GM12878 (cell line): Measurements from ENCODE around the gene TOP1.

Experiments
- CBX3 ChIP-seq: fragments of 200-600 bp; sonication (generic); IDR thresholded peaks from 2 replicates; pipeline ENCODE4 v1.6.1; 2016; ENCODE audit warnings: low read depth, borderline replicate concordance
- POLR2A ChIP-seq: IDR thresholded peaks from 2 replicates; pipeline ENCODE4 v1.6.1; 2011; ENCODE audit warnings: low read depth, mild to moderate bottlenecking, low read length
- RAD51 ChIP-seq: fragments of 450-650 bp; IDR thresholded peaks from 2 replicates; pipeline ENCODE4 v1.6.1; 2016; ENCODE audit warnings: moderate library complexity, mild to moderate bottlenecking, inconsistent platforms
- SUPT20H ChIP-seq: IDR thresholded peaks from 2 replicates; pipeline ENCODE4 v1.6.1; 2011; ENCODE audit warnings: low read depth, mild to moderate bottlenecking, low read length, moderate library complexity, borderline replicate concordance; ENCODE audit not compliant: control insufficient read depth
- ZSCAN29 ChIP-seq: fragments of 450-650 bp; IDR thresholded peaks from 2 replicates; pipeline ENCODE4 v1.6.1; 2017; ENCODE audit warnings: mild to moderate bottlenecking, moderate library complexity
- TF ChIP-seq, protein P1 (sequence below), 3 experiments: IDR thresholded peaks in 2 of 3; conservative IDR thresholded peaks in 1 of 3; 2 replicates each; pipeline ENCODE4 v1.5.1; 2011; ENCODE audit warnings: low read depth in 3 of 3, low read length in 3 of 3, mild to moderate bottlenecking in 3 of 3, control low read depth in 2 of 3, moderate library complexity in 2 of 3, inconsistent platforms in 1 of 3, mixed read lengths in 1 of 3; ENCODE audit not compliant: control insufficient read depth in 2 of 3, insufficient read depth in 1 of 3; ENCODE audit errors: extremely low read depth in 1 of 3
- TF ChIP-seq, protein P2 (sequence below): fragments of 450-650 bp; IDR thresholded peaks from 2 replicates; pipeline ENCODE4 v1.6.1; 2017; ENCODE audit warnings: mild to moderate bottlenecking

DNA sequence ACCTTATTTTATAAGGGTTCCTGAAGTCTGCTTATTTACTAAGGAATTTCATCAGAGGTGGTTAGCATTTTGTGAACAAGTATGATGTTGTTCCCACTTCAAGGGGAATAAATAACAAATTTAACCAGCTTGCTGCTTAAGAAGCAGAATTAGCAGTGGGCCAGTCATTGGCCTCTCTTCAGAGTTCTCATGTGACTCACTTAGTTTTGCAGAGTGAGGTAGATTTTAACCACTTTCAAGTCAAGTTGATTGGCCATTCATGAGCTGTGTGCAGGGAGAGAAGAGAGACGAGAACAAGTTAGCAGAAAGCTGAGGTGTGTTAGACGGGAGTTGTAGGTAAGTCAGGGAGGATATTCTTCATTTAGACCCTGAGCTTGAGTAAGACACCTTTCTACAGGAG, 18.1 kb downstream of the TOP1 start:
- TF ChIP-seq, protein P1, sequence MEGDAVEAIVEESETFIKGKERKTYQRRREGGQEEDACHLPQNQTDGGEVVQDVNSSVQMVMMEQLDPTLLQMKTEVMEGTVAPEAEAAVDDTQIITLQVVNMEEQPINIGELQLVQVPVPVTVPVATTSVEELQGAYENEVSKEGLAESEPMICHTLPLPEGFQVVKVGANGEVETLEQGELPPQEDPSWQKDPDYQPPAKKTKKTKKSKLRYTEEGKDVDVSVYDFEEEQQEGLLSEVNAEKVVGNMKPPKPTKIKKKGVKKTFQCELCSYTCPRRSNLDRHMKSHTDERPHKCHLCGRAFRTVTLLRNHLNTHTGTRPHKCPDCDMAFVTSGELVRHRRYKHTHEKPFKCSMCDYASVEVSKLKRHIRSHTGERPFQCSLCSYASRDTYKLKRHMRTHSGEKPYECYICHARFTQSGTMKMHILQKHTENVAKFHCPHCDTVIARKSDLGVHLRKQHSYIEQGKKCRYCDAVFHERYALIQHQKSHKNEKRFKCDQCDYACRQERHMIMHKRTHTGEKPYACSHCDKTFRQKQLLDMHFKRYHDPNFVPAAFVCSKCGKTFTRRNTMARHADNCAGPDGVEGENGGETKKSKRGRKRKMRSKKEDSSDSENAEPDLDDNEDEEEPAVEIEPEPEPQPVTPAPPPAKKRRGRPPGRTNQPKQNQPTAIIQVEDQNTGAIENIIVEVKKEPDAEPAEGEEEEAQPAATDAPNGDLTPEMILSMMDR (IDR thresholded peaks at IDR 0.05 in 2 of 3, conservative IDR thresholded peaks at IDR 0.05 in 1 of 3; ENCODE audit: control insufficient read depth in 2 of 3, extremely low read depth in 1 of 3, insufficient read depth in 1 of 3, low read depth in 3 of 3, low read length in 3 of 3) = no peak
- TF ChIP-seq CBX3 (no peak), SUPT20H (no peak), POLR2A (no peak), ZSCAN29 (no peak), RAD51 (no peak)
- TF ChIP-seq, protein P2, sequence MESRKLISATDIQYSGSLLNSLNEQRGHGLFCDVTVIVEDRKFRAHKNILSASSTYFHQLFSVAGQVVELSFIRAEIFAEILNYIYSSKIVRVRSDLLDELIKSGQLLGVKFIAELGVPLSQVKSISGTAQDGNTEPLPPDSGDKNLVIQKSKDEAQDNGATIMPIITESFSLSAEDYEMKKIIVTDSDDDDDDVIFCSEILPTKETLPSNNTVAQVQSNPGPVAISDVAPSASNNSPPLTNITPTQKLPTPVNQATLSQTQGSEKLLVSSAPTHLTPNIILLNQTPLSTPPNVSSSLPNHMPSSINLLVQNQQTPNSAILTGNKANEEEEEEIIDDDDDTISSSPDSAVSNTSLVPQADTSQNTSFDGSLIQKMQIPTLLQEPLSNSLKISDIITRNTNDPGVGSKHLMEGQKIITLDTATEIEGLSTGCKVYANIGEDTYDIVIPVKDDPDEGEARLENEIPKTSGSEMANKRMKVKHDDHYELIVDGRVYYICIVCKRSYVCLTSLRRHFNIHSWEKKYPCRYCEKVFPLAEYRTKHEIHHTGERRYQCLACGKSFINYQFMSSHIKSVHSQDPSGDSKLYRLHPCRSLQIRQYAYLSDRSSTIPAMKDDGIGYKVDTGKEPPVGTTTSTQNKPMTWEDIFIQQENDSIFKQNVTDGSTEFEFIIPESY = no peak
